ENCODE results near the gene METTL8. TPM values are rescaled to one million over a fixed set of nuclear protein-coding genes. Genes with fewer than 3 reads are reported as not detected.

METTL8 gene
- total RNA-seq, 1 experiment from 2014 or later: 25.7 TPM

GRCh38 chr2:171451074-171451473 is 17.3 kb upstream of the METTL8 start:
- intact Hi-C loops (cut with micrococcal nuclease; ENCODE audit: unreplicated experiment): no loop called here
- no peak overlapping the region for H3K4me3 Mint-ChIP-seq (ENCODE audit: unreplicated experiment)
- Histone ChIP-seq H3K9me3 (no peaks in the 10 kb centered on the region), H3K27me3 (replicated peaks; ENCODE audit: control insufficient read depth, insufficient read depth, low read length) (no peaks in the 10 kb centered on the region), H3K36me3 (ENCODE audit: control insufficient read depth, insufficient read depth, low read length) (peaks cover 3% of the 10 kb centered on the region), H3K4me1 (no peaks in the 10 kb centered on the region), H3K4me3 (ENCODE audit: low read depth, low read length) (no peak overlapping the region)
- no peak overlapping the region for H3K27ac Mint-ChIP-seq (ENCODE audit: unreplicated experiment)
- TF ChIP-seq CTCF (IDR thresholded peaks at IDR 0.05; ENCODE audit: insufficient read depth in 1 of 2, low read depth in 1 of 2, low read length in 1 of 2, severe bottlenecking in 1 of 2, unreplicated experiment in 1 of 2): no peak
- no peaks in the 10 kb centered on the region for H3K4me1 Mint-ChIP-seq (ENCODE audit: low read depth, unreplicated experiment)
- peaks cover 7% of the 10 kb centered on the region for H3K9me3 Mint-ChIP-seq (ENCODE audit: unreplicated experiment)
- DNase-seq: no peak
- ChIA-PET CTCF (no interaction called here), POLR2A (no interaction called here)
- H3K36me3 Mint-ChIP-seq (ENCODE audit: insufficient read depth, unreplicated experiment): peaks cover 51% of the 10 kb centered on the region
- BruUV-seq (replicated peaks): no TSS peak
- no peaks in the 10 kb centered on the region for H3K27me3 Mint-ChIP-seq (ENCODE audit: insufficient read depth, unreplicated experiment)

GRCh38 chr2:171447675-171448074 is 13.9 kb upstream of the METTL8 start:
- peak in 1 of 2 experiments; percentile 8 for DNase-seq
- peak in 1 of 2 experiments; percentile 17 for TF ChIP-seq CTCF (IDR thresholded peaks at IDR 0.05; ENCODE audit: insufficient read depth in 1 of 2, low read depth in 1 of 2, low read length in 1 of 2, severe bottlenecking in 1 of 2, unreplicated experiment in 1 of 2)
- no peaks in the 10 kb centered on the region for H3K9me3 ChIP-seq
- peaks cover 3% of the 10 kb centered on the region for H3K36me3 ChIP-seq (ENCODE audit: control insufficient read depth, insufficient read depth, low read length)
- CTCF ChIA-PET: no interaction called here
- intact Hi-C loops (cut with micrococcal nuclease; ENCODE audit: unreplicated experiment): no loop called here
- no peak overlapping the region for H3K4me3 Mint-ChIP-seq (ENCODE audit: unreplicated experiment)
- no TSS peak for BruUV-seq (replicated peaks)
- H3K9me3 Mint-ChIP-seq (ENCODE audit: unreplicated experiment): no peaks in the 10 kb centered on the region
- no peaks in the 10 kb centered on the region for H3K27me3 Mint-ChIP-seq (ENCODE audit: insufficient read depth, unreplicated experiment)
- no peak overlapping the region for H3K27ac Mint-ChIP-seq (ENCODE audit: unreplicated experiment)
- H3K27me3 ChIP-seq (replicated peaks; ENCODE audit: control insufficient read depth, insufficient read depth, low read length): no peaks in the 10 kb centered on the region
- no peaks in the 10 kb centered on the region for H3K4me1 Mint-ChIP-seq (ENCODE audit: low read depth, unreplicated experiment)
- H3K4me1 ChIP-seq: no peaks in the 10 kb centered on the region
- POLR2A ChIA-PET: no interaction called here
- peaks cover 37% of the 10 kb centered on the region for H3K36me3 Mint-ChIP-seq (ENCODE audit: insufficient read depth, unreplicated experiment)
- H3K4me3 ChIP-seq (ENCODE audit: low read depth, low read length): no peak overlapping the region

- H3K27ac Mint-ChIP-seq (ENCODE audit: unreplicated experiment): no peak overlapping the region
- H3K4me3 Mint-ChIP-seq (ENCODE audit: unreplicated experiment): no peak overlapping the region
- Histone ChIP-seq H3K27me3 (replicated peaks; ENCODE audit: control insufficient read depth, insufficient read depth, low read length) (no peaks in the 10 kb centered on the region), H3K9me3 (no peaks in the 10 kb centered on the region), H3K4me3 (ENCODE audit: low read depth, low read length) (no peak overlapping the region), H3K4me1 (no peaks in the 10 kb centered on the region), H3K36me3 (ENCODE audit: control insufficient read depth, insufficient read depth, low read length) (no peaks in the 10 kb centered on the region; the same call in 1 of the 2 replicates)
- intact Hi-C loops (cut with micrococcal nuclease; ENCODE audit: unreplicated experiment): no loop called here
- POLR2A ChIA-PET: no interaction called here
- TF ChIP-seq CTCF (IDR thresholded peaks at IDR 0.05; ENCODE audit: insufficient read depth in 1 of 2, low read depth in 1 of 2, low read length in 1 of 2, severe bottlenecking in 1 of 2, unreplicated experiment in 1 of 2): no peak
- H3K27me3 Mint-ChIP-seq (ENCODE audit: insufficient read depth, unreplicated experiment): no peaks in the 10 kb centered on the region
- H3K4me1 Mint-ChIP-seq (ENCODE audit: low read depth, unreplicated experiment): peaks cover 6% of the 10 kb centered on the region
- H3K36me3 Mint-ChIP-seq (ENCODE audit: insufficient read depth, unreplicated experiment): peaks cover 49% of the 10 kb centered on the region
- no TSS peak for BruUV-seq (replicated peaks)
- H3K9me3 Mint-ChIP-seq (ENCODE audit: unreplicated experiment): no peaks in the 10 kb centered on the region
- CTCF ChIA-PET: no interaction called here
- DNase-seq: no peak
Measured at GRCh38 chr2:171441470-171441869, 7.7 kb upstream of the METTL8 start.
